Measurements from ENCODE around the gene SPACA1.

DNA sequence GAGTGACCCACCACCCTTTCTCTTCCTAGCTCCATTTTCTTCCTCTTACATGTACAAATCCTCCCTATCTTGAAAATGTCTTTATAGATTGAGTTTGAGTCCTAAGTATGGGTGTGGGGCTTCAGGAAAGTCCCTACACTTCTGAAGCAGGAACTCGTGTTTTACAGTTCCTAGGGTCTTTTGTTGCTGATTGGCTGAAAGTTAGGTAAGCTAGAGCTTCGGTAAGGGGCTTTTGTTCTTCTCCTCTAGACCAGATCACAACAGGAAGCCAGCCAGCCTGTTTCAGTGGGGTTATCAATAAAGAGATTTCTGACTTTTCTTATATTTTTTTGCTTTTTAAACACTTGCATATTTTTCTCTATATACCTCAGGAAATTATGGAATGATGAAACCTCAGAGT is 67.2 kb downstream of the SPACA1 start:
- TF ChIP-seq, protein P1, sequence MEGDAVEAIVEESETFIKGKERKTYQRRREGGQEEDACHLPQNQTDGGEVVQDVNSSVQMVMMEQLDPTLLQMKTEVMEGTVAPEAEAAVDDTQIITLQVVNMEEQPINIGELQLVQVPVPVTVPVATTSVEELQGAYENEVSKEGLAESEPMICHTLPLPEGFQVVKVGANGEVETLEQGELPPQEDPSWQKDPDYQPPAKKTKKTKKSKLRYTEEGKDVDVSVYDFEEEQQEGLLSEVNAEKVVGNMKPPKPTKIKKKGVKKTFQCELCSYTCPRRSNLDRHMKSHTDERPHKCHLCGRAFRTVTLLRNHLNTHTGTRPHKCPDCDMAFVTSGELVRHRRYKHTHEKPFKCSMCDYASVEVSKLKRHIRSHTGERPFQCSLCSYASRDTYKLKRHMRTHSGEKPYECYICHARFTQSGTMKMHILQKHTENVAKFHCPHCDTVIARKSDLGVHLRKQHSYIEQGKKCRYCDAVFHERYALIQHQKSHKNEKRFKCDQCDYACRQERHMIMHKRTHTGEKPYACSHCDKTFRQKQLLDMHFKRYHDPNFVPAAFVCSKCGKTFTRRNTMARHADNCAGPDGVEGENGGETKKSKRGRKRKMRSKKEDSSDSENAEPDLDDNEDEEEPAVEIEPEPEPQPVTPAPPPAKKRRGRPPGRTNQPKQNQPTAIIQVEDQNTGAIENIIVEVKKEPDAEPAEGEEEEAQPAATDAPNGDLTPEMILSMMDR (IDR thresholded peaks at IDR 0.05): no peak
- TF ChIP-seq POLR2A (IDR thresholded peaks at IDR 0.05): no peak
- no peak for TF ChIP-seq EP300 (IDR thresholded peaks at IDR 0.05)
- no peak for TF ChIP-seq POLR2AphosphoS5 (IDR thresholded peaks at IDR 0.05)

Measured in suprapubic skin (tissue), 4 donors.